ENCODE measurements around the gene EPB41L4A.
"Not testable (repeated sequence)": the region's sequence is repeated elsewhere in the genome, so short reads cannot be mapped to it uniquely, and the experiment has no call there.

EPB41L4A gene, protein sequence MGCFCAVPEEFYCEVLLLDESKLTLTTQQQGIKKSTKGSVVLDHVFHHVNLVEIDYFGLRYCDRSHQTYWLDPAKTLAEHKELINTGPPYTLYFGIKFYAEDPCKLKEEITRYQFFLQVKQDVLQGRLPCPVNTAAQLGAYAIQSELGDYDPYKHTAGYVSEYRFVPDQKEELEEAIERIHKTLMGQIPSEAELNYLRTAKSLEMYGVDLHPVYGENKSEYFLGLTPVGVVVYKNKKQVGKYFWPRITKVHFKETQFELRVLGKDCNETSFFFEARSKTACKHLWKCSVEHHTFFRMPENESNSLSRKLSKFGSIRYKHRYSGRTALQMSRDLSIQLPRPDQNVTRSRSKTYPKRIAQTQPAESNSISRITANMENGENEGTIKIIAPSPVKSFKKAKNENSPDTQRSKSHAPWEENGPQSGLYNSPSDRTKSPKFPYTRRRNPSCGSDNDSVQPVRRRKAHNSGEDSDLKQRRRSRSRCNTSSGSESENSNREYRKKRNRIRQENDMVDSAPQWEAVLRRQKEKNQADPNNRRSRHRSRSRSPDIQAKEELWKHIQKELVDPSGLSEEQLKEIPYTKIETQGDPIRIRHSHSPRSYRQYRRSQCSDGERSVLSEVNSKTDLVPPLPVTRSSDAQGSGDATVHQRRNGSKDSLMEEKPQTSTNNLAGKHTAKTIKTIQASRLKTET

DNA sequence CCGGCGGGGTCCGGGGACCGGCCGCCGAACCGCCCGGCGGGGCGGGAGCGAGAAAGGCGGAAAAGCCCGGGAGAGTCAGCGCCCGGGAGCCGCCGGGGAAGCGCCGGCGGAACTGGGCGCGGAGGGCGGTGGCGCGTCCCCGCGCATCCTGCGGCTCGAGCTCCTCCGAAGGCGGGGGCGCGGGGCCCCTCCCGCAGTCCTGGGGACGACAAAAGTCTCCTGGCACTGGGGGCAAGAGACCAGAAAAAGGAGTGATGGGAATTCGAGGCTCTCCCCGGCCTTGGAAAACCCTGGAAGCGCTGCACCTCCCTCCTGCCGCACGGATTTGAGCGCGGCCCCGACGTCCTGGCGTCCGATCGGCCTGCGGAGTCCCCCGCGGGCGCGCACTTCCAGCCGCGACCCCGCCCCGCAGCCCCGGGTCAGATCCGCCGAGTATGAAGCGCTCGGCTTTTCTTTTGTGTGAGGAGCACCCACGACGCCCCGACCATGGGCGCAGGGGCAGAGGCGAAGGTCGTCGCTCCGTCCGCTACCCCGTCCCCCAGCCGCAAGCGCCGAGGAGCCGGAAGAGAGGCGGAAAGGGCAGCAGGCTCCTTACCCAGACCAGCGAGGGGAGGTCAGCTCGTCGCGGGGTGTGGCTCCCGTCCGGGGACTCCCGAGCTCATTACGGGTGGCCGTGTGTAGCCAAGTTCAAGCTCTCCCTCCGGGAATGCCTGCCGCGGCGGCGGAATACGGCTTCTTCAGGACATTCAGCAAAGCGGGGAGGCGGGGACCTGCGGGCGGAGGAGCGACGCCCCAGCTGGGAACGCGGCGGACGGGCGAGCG is at the start of gene EPB41L4A:
EPB41L4A (minus strand) TSS at position 114 of the 822 bp plus-strand sequence. CDS start 238 bp downstream, outside the sequence.
- no peak for DNase-seq

DNA sequence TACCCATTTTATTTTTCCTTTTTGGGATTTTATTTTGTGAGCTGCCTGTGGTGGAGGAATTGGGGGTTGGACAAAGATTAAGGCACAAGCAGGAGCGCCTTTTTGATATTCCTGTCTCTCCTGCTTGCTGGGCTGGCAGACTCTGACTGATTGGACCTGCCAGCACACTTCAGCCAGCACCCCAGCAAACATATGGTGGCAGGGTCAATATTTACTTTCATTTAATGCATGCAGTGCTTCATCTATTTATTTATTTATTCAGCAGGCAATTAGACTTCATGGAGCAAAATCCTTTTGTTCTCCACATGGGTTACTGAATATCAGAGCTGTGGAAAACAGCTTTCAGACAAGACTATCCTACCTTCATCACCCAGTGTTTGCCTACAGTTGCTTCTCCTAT is 48.4 kb upstream of the EPB41L4A start:
- no peak for DNase-seq

- not testable (repeated sequence) for DNase-seq
These were observed 47.2 kb upstream of the EPB41L4A start for GRCh38 chr5:112466261-112466660.

DNA sequence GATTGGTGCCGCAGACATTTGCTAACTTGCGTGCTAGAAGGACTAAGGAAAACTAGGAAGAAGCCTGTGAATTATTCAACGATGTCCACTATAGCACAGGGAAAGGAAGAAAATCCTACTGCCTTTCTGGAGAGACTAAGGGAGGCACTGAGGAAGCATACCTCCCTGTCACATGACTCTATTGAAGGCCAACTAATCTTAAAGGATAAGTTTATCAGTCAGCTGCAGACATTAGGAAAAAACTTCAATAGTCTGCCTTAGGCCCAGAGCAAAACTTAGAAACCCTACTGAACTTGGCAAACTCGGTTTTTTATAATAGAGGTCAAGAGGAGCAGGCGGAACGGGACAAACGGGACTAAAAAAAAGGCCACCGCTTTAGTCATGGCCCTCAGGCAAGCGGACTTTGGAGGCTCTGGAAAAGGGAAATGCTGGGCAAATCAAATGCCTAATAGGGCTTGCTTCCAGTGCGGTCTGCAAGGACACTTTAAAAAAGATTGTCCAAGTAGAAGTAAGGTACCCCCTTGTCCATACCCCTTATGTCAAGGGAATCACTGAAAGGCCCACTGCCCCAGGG is 28.2 kb upstream of the EPB41L4A start:
- not testable (repeated sequence) for DNase-seq

- no peak for DNase-seq
These were observed 26.7 kb upstream of the EPB41L4A start for GRCh38 chr5:112445626-112446350.

- not testable (repeated sequence) for DNase-seq
These were observed 24.9 kb upstream of the EPB41L4A start for GRCh38 chr5:112443932-112444331.

GRCh38 chr5:112440031-112440430 is 21.0 kb upstream of the EPB41L4A start:
- no peak for DNase-seq

DNA sequence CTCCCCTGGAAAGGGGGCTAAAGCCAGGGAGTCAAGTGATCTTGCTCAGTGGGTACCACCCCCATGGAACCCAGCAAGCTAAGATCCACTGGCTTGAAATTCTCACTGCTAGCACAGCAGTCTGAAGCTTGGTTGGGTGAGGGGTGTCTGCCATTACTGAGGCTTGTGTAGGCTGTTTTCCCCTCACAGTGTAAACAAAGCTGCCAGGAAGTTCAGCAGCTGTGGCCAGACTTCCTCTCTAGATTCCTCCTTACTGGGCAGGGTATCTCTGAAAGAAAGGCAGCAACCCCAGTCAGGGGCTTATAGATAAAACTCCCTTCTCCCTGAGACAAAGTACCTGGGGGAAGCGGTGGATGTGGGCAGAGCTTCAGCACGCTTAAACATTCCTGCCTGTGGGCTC is 17.1 kb upstream of the EPB41L4A start:
- no peak for DNase-seq

GRCh38 chr5:112434641-112435040 is 15.6 kb upstream of the EPB41L4A start:
- no peak for DNase-seq

- not testable (repeated sequence) for DNase-seq
These were observed 7.1 kb upstream of the EPB41L4A start for GRCh38 chr5:112426202-112426601.

DNA sequence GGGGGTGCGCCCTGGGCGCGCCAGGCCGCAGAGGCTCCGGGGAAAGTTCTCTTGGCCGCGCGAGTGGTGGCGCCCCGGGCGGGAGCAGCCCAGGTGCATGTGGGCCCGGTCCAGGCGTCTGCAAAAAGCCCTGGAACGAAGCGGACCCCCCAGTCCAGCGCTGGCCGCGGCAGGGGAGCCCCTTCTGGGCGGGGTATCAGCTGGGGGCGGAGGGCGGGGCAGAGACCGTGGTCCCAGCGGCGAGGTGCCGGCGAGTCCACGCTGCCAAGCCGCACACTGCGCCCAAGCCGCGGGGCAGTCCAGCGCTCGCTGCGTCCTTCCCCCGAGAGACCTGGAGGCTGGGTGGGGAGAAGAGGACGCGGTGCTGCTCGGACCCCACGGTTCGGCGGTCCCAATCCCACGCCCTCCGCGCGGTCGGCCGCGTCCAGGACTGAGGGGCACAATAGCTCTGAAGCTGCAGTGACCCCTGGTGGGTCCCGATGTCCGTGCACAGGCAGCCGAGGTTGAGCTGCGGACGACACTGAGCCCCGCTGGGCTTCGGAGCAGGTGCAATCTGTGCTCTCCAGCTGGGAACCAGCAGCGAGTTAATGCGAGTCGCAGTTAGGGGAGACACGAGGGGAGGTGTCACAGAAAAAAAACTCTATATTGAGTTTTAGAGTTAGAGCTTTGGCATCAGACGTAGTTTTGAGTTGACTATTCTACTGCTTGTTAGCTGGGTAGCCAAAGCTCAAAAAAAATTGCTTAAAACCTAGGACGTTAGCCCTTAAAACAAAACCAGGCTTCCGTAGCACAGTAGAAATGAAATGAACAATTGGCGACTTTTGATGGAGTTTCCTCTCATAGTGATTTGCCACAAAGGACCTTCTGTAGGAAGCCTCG is 1.1 kb upstream of the EPB41L4A start:
- DNase-seq = peak in 1 of 2 donors; percentile 38

DNA sequence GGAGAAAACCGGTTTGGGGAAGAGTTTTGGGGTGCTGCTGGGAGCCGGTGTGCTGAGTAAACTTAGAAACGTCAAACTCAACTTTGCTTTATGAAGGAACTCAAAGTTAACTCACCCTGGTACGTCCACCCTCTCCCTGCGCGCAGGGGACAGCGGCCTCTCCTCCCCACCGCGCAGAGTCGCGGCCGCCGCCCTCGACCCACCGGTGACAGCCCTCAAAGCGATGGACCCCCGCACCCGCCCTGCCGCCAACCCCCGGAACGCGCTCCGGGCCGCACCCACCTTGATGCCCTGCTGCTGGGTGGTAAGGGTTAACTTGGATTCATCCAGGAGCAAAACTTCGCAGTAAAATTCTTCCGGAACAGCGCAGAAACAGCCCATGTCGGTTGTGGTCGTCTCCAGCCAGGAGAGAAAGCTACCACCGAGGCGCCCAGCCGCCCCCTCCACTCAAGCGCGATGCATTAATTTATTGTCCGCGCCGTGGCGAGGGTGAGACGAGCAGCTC is 366 bp downstream of the EPB41L4A start:
- DNase-seq = no peak

DNA sequence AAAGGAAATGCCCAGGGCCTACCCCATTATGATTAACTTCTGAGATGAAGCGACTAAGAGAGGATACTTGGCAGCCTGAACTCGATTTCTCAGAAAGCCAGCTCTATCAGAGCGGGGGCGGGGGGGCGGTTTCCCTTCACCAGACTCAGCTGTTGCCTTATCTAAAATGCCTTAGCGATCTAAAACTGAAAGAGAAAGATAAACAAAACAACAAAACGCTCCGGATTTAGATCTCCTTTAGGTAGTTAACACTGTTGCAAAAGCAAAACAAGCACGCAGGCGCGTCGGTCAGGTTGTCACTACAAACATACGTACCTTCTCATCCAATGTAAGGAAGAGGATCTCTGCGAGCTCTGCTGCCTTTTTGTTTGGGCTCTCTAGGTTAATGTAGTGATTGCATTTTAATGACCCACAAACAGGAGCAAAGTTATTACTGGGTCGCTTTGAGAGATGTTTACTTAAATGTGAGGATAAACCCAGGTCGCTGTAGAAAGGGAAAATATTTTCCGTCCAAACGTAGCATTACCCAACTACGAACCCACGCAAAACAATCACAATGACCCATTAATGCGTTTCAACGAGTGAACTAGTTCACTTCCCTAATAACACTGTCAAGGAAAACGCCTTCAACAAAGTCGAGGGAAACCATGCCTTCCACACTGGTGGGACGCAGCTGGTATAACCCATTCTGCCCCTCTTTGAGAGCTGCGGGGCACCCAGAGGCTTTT is 982 bp downstream of the EPB41L4A start:
- DNase-seq = peak; percentile 43 to 52

- no peak for DNase-seq
These were observed 3.5 kb downstream of the EPB41L4A start for GRCh38 chr5:112415552-112415951.

- DNase-seq = no peak
These were observed 5.5 kb downstream of the EPB41L4A start for GRCh38 chr5:112413611-112414010.

- no peak for DNase-seq
These were observed 6.7 kb downstream of the EPB41L4A start for GRCh38 chr5:112412346-112412745.

GRCh38 chr5:112411903-112412302 is 7.2 kb downstream of the EPB41L4A start:
- no peak for DNase-seq

GRCh38 chr5:112407666-112408065 is 11.4 kb downstream of the EPB41L4A start:
- DNase-seq = no peak

DNA sequence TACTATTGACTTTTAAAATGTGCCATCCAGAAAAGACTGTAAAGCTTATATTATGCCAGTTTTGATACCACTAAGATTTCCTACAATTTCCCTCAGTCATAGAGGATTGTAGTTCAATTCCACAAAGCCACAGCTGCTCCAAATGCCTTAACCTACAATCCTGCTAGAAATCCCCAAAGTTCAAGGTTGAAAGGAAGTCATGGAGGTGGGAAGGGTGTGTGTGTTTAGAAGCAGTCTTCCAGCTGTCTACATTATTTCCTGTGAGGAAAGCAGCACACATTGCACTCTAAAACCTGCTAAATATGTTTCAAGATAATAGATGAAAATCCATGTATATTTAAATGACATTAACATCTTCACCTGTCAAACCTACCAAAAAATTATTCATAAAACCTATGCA is 11.8 kb downstream of the EPB41L4A start:
- DNase-seq = no peak

GRCh38 chr5:112403069-112403468 is 16.0 kb downstream of the EPB41L4A start:
- no peak for DNase-seq
